Superior temporal gyrus (tissue), 1 donor: Measurements from ENCODE around the gene DCTN2.

ENCODE experiments used
- DNase-seq: peaks from one replicate; pipeline ENCODE4 v3.0.0-alpha.2; 2016; ENCODE audit errors: extremely low spot score

DCTN2 gene

DNA sequence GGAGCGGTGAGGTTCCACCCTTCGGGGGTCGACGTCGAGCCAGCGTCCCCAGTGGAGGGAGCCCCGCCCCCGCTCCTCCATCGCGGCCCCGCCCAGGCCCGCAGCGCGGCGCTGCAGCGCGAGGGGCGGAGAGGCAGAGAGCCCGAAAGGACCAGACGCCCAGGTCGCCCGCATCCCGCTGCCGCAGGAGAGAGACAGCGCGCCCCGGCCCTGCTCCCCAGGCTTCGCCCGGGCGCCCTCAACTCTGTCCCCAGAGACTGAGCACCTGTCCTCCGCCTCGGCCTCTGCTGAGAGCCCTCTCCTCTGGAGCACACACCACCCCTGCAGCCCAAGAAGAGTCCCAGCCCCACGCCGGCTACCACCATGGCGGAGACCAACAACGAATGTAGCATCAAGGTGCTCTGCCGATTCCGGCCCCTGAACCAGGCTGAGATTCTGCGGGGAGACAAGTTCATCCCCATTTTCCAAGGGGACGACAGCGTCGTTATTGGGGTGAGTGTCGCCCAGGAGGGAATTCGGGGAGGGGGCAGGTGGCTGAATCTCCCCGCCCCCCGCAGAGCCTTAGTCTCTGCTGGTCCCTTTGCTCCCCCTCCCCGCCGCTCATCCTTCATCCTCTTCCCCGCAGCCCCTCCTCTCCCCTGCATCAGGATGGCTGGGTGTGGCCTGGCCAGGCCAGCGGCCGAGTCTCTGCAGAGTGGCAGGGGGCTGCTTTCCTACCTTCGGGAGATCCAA lies 3.1 kb upstream of the DCTN2 start, which contains the start of gene KIF5A:
TSS of gene KIF5A (plus strand) at position 136 of the 732 bp plus-strand sequence. CDS start at position 364, 228 bp downstream.
- DNase-seq = peak; percentile 67

DNA sequence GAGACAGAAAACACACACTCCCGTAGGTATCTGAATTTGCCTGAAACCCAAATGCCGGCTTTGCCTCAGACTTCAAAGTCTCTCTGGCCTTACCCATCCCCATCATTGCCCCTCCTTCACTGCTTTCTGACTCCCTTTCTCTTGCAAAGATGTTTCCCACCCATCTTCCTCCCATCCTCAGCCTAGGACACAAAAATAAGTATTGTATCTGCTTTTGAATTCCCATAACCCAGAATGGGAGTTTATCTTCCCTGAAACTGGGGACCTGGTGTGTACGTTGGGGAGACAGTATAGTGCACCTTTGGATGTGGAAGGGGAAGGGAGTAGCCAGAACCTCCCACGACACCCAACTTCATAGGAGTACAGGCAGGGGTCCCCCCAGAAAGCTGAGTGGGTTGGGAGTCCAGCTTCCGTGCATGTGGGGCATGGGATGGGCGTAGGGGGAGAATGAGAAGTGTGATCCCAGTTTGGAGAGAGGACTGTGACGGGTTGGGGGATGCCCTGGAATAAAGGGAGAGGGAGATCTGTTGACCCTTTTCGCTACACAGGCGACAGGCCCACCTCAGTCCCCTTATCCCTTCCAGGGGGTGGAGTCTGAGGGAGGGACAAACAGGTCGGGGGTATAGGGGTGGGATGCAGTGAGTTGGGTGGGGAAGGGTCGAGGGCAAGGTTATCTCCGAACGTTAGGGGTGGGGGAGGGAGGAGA lies 2.4 kb upstream of the DCTN2 start:
- DNase-seq = no peak

DNA sequence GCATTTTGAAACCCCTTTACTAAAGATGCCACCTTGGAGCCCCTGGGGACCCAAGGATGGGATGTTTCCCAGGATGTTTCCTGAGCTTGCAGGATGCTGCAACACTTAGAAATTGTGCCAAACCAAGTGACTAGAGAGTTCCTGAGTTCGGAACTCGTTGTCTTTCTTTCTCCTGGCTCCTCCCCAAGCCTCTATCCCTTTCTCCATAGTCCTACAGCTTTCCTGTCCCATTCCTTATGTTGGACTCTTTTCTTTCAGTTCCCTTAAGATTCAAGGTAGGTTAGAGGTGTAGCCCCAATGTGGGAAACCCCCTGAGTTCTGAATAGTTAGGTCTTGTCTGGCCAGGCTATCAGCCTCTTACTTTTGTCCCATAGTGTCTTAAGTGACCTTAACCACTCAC lies 1.5 kb upstream of the DCTN2 start:
- DNase-seq = no peak

- no peak for DNase-seq
These were observed 972 bp upstream of the DCTN2 start for GRCh38 chr12:57548013-57548315.

DNA sequence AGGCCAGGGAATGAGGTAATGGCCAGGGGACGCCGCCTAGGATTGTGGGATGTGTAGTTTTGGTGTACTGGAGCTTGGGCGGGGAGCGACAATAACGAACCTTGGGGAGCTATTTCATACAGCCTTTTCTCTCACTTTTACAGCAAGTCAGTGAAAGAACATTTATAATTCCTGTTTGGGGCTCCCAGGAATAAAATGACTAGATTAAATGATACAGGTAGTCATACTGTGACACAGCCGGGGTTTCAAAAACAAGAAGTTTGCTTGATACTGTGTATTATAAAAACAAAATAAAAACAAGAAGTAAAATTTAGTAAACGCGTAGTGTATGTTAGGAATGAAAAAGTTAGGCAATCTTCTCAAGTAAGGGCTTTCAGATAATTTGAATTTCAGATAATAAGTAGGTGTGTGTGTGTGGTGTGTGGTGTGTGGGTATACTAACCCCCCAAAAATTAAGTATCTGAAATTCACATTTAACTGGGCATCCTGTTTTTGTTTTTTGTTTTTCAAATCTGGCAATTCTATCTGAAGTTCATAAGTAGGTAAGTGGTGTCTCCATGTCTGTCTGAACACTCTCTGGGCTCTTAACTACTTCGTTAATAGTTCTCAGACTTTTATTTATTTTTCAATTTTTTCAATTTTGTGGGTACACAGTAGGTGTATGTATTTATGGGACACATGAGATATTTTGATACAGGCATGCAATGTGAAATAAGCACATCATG lies 458 bp upstream of the DCTN2 start:
- peak; percentile 98 for DNase-seq

GRCh38 chr12:57545809-57546437 lies 1.1 kb downstream of the DCTN2 start:
- DNase-seq = no peak

DNA sequence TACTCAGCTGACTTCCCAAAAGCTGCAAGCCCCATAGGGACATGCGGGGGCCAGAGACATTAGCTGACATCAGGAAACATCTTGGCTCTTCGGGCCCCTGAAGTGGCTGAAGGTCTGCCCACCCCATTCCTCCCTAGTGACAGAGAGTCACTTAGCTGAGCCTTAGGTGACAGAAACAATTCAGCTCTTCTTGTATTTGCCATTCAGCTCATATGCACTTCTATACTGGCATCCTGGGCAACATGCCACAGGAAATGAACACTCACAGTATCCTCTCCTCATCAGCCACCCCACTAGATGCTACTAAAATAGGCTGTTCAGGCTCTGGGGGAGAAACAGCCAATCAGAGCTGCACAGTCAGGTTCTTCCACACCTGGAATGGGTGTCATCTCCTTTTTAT lies 3.4 kb downstream of the DCTN2 start:
- DNase-seq = peak; percentile 59

- no peak for DNase-seq
These were observed 5.3 kb downstream of the DCTN2 start for GRCh38 chr12:57541717-57542116.

- DNase-seq = no peak
These were observed 6.0 kb downstream of the DCTN2 start for GRCh38 chr12:57541001-57541400.

DNA sequence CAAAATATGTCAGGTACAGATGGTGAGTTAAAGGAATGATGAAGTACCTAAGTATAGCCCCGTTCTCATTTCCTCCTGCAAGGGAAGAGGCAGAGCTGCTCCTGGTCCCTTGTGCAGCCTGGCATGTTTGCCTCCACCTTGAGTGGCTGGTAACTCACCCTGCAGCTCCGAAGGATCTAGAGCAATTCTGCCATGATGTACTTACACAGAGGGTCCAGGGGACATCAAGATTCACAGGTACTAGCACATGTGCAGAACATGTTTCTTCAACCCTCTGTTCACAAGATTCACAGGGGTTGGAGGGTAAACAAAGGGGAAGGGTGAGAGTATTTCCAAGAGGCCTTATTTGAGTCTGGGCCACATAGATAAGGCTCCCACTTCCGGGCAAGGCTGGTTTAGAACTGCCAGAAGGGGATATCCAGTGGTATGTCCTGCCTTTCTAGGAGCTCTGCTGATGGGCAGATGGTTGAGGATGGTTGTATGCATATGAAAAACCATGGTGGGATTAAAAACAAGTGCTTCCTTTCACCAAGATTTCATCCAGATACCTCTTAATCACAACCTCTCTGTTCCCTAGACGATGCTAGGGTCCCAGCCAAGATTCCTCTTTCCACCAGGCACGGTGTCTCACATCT lies 7.7 kb downstream of the DCTN2 start:
- DNase-seq = no peak

DNA sequence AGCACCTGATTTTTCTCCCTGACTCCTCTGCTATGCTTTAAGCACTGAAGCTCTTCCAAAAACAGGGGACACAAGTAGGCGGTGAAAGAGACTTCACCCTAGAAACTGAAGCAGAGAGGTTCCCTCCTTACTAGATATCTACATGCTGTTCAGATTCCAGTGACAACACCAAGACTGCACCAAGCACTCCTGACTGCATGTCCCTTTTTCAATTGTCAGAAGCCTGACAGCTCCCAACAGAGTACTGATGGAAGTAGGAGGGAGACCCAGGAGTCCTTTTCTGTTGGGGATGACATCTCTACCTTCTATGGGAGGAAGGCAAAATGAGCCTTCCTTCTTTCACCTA lies 10.4 kb downstream of the DCTN2 start:
- no peak for DNase-seq

DNA sequence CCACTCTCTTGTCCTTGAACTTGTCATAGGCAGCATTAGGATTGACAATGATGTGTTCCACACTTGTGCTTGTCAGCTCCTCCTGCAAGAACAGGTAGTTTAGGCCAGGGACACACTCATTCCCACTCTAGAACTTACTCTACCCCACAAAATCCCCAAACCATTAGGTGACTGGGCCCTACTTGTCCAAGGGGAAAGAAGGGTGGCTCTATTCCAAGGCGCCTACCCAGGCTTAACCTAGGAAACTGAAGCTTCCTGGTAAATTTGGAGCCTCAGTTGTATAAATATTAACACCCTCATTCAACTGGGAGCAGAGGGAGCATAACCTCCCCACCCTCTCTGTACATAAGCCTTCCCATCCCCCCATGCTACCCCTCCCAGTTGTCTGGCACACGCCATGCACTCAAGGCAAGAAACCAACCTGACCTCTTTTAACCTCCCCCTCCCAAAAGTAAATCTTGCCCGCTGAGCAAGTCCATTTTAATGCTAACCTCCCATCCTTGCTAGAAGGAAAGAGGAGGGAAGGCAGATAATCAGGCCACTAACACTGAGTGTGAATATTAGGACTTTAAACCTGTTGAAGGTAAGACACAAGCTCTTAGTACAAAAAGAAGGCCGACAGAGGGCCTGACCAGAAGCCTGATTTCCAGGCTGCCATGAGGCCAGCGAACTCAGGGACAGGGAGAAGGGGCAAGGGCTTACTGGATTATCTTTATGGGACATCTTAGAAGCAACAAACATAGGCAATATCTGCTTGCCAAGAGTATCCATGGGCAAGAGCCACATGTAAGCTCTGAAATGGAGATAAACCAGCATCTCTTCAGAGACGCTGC lies 11.0 kb downstream of the DCTN2 start:
- no peak for DNase-seq

DNA sequence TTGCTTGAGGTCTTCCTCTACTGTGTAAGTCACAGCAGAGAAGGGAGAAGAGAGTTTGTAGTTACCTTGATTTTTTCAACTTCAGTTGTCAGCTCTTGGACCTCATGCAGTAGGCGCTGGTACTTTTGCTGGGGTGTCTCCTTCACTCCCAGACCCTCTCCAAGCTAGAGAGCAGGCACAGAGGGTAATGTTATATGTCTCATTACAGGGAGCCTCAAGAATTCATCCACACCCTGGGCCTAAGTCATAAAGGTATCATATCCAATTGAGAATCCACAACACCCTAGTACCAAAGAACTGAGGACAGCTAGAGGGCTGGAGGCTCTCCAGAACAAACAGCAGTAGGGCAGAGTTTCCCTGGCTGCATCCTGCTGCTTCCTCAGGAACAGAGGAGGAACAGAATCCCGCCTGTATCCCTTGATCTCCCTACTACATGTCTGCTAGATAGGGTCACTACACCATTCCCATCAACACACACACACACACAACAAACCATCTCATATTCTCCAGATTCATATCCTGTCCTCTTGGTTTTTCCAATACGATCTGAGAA lies 11.9 kb downstream of the DCTN2 start:
- DNase-seq = no peak

GRCh38 chr12:57534250-57534649 lies 12.7 kb downstream of the DCTN2 start:
- DNase-seq = no peak

GRCh38 chr12:57533108-57533507 lies 13.9 kb downstream of the DCTN2 start:
- no peak for DNase-seq

- no peak for DNase-seq
These were observed 15.2 kb downstream of the DCTN2 start for GRCh38 chr12:57531836-57532235.

DNA sequence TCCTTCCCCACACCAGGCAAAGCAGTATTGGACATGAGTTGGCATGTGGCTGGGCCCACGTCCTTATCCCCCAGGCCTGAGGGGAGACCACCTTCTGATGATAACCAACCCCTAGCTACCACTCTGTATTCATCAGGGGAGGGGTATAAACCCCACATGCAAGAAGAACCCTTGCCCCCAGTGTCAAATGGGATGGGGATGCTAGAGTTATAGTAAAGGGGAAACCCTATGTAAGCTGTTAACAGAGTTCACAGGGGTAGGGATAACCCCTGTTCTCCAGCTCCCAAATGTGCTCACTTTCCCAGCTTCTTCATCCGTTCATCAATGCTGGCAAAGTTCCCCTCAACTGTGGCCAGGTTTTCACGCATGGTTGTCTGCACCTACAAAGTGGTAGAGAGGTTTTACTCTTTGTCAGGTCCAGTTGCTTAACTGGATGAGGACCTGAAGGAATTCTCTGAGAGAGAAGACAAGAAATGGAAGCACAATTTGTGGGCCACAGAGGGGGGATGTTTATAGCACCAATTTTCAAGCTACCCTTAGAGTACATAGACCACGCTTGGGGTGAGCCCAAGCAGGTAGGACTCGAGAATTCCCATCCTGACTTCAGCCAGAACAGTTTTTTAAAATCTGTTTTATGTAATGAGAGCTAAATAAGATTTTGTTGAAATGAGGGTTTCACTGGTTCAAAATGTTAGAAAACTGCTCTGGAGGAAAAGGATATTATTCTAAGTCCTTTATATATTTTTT lies 16.4 kb downstream of the DCTN2 start:
- DNase-seq = no peak

DNA sequence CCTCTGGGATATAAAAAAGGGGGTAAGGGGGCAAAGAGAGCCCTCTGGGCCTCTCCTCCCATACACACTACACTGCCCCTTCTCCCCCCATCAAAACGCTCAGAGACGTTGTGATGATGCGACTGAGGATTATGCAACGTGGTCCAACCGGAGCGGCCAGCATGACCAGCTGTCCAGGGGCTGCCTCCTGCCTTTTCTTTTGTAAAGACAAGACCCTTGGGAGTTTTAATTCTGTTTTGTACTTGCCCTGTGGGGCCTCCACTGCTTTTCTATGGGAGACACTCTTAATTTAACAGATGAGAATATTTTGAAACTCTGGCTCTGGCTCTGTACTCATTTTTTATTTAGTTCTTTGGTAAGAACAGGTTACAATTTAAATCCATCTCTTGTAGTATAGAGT lies 17.2 kb downstream of the DCTN2 start:
- no peak for DNase-seq

- no peak for DNase-seq
These were observed 18.0 kb downstream of the DCTN2 start for GRCh38 chr12:57528831-57529555.
